GM23338 (cell line): ENCODE results near the gene DDX39A. TPM values are rescaled to one million over a fixed set of nuclear protein-coding genes. Genes with fewer than 3 reads are reported as not detected.

Experiments
- ATAC-seq: fragments of 200-7000 bp; cut with Tn5 transposase; 3 replicates; pipeline ENCODE4 v1.9.1; 2020
- DNase-seq: peaks from one replicate; pipeline ENCODE4 v3.0.0-alpha.2; 2015; ENCODE audit warnings: low spot score
- H2AFZ ChIP-seq: fragments of 200-600 bp; sonication (generic); 2 replicates; pipeline ENCODE4 v1.8.0; 2016; ENCODE audit warnings: antibody characterized with exemption, mild to moderate bottlenecking, moderate library complexity
- H3F3A ChIP-seq: fragments of 200-600 bp; sonication (generic); replicated peaks from 2 replicates; pipeline ENCODE4 v1.8.0; 2017; ENCODE audit warnings: antibody characterized with exemption, mixed run types, low read depth
- H3K27ac ChIP-seq: fragments of 200-600 bp; sonication (generic); 2 replicates; pipeline ENCODE4 v1.6.1; 2016; ENCODE audit warnings: low read depth
- H3K27me3 ChIP-seq: fragments of 200-600 bp; sonication (generic); 2 replicates; pipeline ENCODE4 v1.8.0; 2016; ENCODE audit warnings: mild to moderate bottlenecking, mixed run types, moderate library complexity; ENCODE audit not compliant: insufficient read depth
- H3K36me3 ChIP-seq: fragments of 200-600 bp; sonication (generic); 2 replicates; pipeline ENCODE4 v1.8.0; 2016; ENCODE audit warnings: mild to moderate bottlenecking; ENCODE audit not compliant: insufficient read depth
- H3K4me1 ChIP-seq: fragments of 200-600 bp; sonication (generic); 2 replicates; pipeline ENCODE4 v1.8.0; 2016; ENCODE audit warnings: mild to moderate bottlenecking, moderate library complexity; ENCODE audit not compliant: insufficient read depth
- H3K4me2 ChIP-seq: fragments of 200-600 bp; sonication (generic); 2 replicates; pipeline ENCODE4 v1.7.1; 2017; ENCODE audit warnings: mixed run types
- H3K4me3 ChIP-seq: fragments of 200-600 bp; sonication (generic); 2 replicates; pipeline ENCODE4 v1.6.1; 2016; ENCODE audit warnings: mixed run types
- H3K79me2 ChIP-seq: fragments of 200-600 bp; sonication (generic); replicated peaks from 2 replicates; pipeline ENCODE4 v1.8.0; 2017; ENCODE audit warnings: mild to moderate bottlenecking; ENCODE audit not compliant: insufficient read depth
- H3K9me2 ChIP-seq: fragments of 200-600 bp; sonication (generic); 2 replicates; pipeline ENCODE4 v1.8.0; 2017; ENCODE audit not compliant: insufficient read depth
- H4K20me1 ChIP-seq: fragments of 200-600 bp; sonication (generic); replicated peaks from 2 replicates; pipeline ENCODE4 v1.8.0; 2017; ENCODE audit warnings: mild to moderate bottlenecking; ENCODE audit not compliant: insufficient read depth
- H3K27ac Mint-ChIP-seq: 2 replicates; pipeline ENCODE4 v1.8.0; 2020; ENCODE audit warnings: inconsistent platforms, mild to moderate bottlenecking, moderate library complexity, mixed read lengths
- H3K27me3 Mint-ChIP-seq: 3 replicates; pipeline ENCODE4 v1.8.0; 2022; ENCODE audit warnings: low read depth, mild to moderate bottlenecking, moderate library complexity, mixed read lengths, inconsistent platforms; ENCODE audit not compliant: insufficient read depth, poor library complexity
- H3K36me3 Mint-ChIP-seq: 3 replicates; pipeline ENCODE4 v1.8.0; 2021; ENCODE audit warnings: low read depth, mild to moderate bottlenecking, inconsistent platforms, moderate library complexity, mixed read lengths
- H3K4me1 Mint-ChIP-seq: 3 replicates; pipeline ENCODE4 v1.8.0; 2020; ENCODE audit warnings: mild to moderate bottlenecking, inconsistent platforms, mixed read lengths
- H3K4me3 Mint-ChIP-seq: 3 replicates; pipeline ENCODE4 v1.8.0; 2021; ENCODE audit warnings: moderate library complexity, mild to moderate bottlenecking, inconsistent platforms, mixed read lengths
- H3K9me3 Mint-ChIP-seq: 3 replicates; pipeline ENCODE4 v1.8.0; 2020; ENCODE audit warnings: moderate library complexity, mild to moderate bottlenecking, inconsistent platforms, mixed read lengths
- CREB1 ChIP-seq: fragments of 250-450 bp; sonication (Bioruptor Pico); IDR thresholded peaks from 2 replicates; pipeline ENCODE4 v1.5.0; 2020; ENCODE audit warnings: low read depth, mild to moderate bottlenecking, moderate library complexity
- ETS1 ChIP-seq: IDR thresholded peaks from 2 replicates; pipeline ENCODE4 v1.6.1; 2016; ENCODE audit warnings: antibody characterized with exemption
- EZH2 ChIP-seq: fragments of 200-600 bp; sonication (generic); IDR thresholded peaks from one replicate; pipeline ENCODE4 v1.8.0; 2017; ENCODE audit warnings: antibody characterized with exemption, mild to moderate bottlenecking, low read depth; ENCODE audit not compliant: unreplicated experiment
- EZH2phosphoT487 ChIP-seq: fragments of 200-600 bp; sonication (generic); IDR thresholded peaks from one replicate; pipeline ENCODE4 v1.8.1; 2018; ENCODE audit warnings: antibody characterized with exemption; ENCODE audit not compliant: unreplicated experiment
- JUNB ChIP-seq: IDR thresholded peaks from one replicate; pipeline ENCODE4 v1.6.1; 2016; ENCODE audit warnings: antibody characterized with exemption; ENCODE audit not compliant: unreplicated experiment
- NANOG ChIP-seq: IDR thresholded peaks from 2 replicates; pipeline ENCODE4 v1.6.1; 2016; ENCODE audit warnings: antibody characterized with exemption, borderline replicate concordance
- POLR2AphosphoS5 ChIP-seq: IDR thresholded peaks from 2 replicates; pipeline ENCODE4 v1.6.1; 2016; ENCODE audit warnings: antibody characterized with exemption, low read depth
- STAT1 ChIP-seq: IDR thresholded peaks from one replicate; pipeline ENCODE4 v1.6.1; 2016; ENCODE audit warnings: antibody characterized with exemption; ENCODE audit not compliant: unreplicated experiment
- ZNF114 ChIP-seq: fragments of 250-450 bp; sonication (Bioruptor Pico); IDR thresholded peaks from 2 replicates; pipeline ENCODE4 v1.5.0; 2020; ENCODE audit warnings: mild to moderate bottlenecking, moderate library complexity
- ZNF331 ChIP-seq: fragments of 250-450 bp; sonication (Bioruptor Pico); IDR thresholded peaks from 2 replicates; pipeline ENCODE4 v1.5.0; 2020; ENCODE audit warnings: low read depth, mild to moderate bottlenecking, moderate library complexity
- polyA plus RNA-seq: library from polyadenylated mRNA; unstranded; fragments of >200 nt; fragmentation: Nextera tagmentation; extraction: Ambion mirVana; gene quantifications from 2 replicates; pipeline ENCODE4 v1.2.1, GENCODE V29; 2016
- total RNA-seq: library from RNA; depleted of rRNA; stranded (reverse); fragments of >200 nt; shearing (Covaris generic); gene quantifications from 2 replicates; pipeline ENCODE4 v1.2.3, GENCODE V29; 2014
- TF ChIP-seq, protein P1 (sequence below): IDR thresholded peaks from one replicate; pipeline ENCODE4 v1.6.1; 2018; ENCODE audit warnings: antibody characterized with exemption; ENCODE audit not compliant: unreplicated experiment
- TF ChIP-seq, protein P2 (sequence below): fragments of 250-450 bp; sonication (Bioruptor Pico); IDR thresholded peaks from 2 replicates; pipeline ENCODE4 v1.5.0; 2020; ENCODE audit warnings: mild to moderate bottlenecking, moderate library complexity
- TF ChIP-seq, protein P3 (sequence below), 2 experiments: fragments of 200-600 bp in 1 of 2; sonication (generic) in 1 of 2; conservative IDR thresholded peaks; 2 replicates each; pipeline versions ENCODE4 v1.5.1 to v1.6.1; 2016 to 2017; ENCODE audit warnings: antibody characterized with exemption in 2 of 2, low read depth in 2 of 2, mild to moderate bottlenecking in 2 of 2, moderate library complexity in 1 of 2

DDX39A gene
- total and polyA plus RNA-seq, 2 experiments from 2014 or later, result 195 to 196 TPM

- Mint-ChIP-seq H3K36me3 (no peaks in the 10 kb centered on the region), H3K4me3 (no peak overlapping the region), H3K9me3 (no peaks in the 10 kb centered on the region; the same call in 1 of the 3 replicates), H3K27ac (no peak overlapping the region), H3K4me1 (peaks cover 16% of the 10 kb centered on the region), H3K27me3 (peaks cover 14% of the 10 kb centered on the region)
- no peak overlapping the region for H3K4me3 ChIP-seq
- peaks cover 8% of the 10 kb centered on the region; the same call in 1 of the 2 replicates for H3F3A ChIP-seq
- no peaks in the 10 kb centered on the region for H4K20me1 ChIP-seq
- TF ChIP-seq CREB1 (CRISPR knock-in tag), result no peak
- TF ChIP-seq EZH2phosphoT487, result no peak
- TF ChIP-seq ZNF331 (CRISPR knock-in tag), result no peak
- TF ChIP-seq JUNB, result no peak
- TF ChIP-seq EZH2, result no peak
- TF ChIP-seq, protein P1, sequence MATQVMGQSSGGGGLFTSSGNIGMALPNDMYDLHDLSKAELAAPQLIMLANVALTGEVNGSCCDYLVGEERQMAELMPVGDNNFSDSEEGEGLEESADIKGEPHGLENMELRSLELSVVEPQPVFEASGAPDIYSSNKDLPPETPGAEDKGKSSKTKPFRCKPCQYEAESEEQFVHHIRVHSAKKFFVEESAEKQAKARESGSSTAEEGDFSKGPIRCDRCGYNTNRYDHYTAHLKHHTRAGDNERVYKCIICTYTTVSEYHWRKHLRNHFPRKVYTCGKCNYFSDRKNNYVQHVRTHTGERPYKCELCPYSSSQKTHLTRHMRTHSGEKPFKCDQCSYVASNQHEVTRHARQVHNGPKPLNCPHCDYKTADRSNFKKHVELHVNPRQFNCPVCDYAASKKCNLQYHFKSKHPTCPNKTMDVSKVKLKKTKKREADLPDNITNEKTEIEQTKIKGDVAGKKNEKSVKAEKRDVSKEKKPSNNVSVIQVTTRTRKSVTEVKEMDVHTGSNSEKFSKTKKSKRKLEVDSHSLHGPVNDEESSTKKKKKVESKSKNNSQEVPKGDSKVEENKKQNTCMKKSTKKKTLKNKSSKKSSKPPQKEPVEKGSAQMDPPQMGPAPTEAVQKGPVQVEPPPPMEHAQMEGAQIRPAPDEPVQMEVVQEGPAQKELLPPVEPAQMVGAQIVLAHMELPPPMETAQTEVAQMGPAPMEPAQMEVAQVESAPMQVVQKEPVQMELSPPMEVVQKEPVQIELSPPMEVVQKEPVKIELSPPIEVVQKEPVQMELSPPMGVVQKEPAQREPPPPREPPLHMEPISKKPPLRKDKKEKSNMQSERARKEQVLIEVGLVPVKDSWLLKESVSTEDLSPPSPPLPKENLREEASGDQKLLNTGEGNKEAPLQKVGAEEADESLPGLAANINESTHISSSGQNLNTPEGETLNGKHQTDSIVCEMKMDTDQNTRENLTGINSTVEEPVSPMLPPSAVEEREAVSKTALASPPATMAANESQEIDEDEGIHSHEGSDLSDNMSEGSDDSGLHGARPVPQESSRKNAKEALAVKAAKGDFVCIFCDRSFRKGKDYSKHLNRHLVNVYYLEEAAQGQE, result no peak
- no peak for TF ChIP-seq POLR2AphosphoS5
- no peak for TF ChIP-seq NANOG
- TF ChIP-seq ETS1, result no peak
- no peak for TF ChIP-seq STAT1
- TF ChIP-seq, protein P2, sequence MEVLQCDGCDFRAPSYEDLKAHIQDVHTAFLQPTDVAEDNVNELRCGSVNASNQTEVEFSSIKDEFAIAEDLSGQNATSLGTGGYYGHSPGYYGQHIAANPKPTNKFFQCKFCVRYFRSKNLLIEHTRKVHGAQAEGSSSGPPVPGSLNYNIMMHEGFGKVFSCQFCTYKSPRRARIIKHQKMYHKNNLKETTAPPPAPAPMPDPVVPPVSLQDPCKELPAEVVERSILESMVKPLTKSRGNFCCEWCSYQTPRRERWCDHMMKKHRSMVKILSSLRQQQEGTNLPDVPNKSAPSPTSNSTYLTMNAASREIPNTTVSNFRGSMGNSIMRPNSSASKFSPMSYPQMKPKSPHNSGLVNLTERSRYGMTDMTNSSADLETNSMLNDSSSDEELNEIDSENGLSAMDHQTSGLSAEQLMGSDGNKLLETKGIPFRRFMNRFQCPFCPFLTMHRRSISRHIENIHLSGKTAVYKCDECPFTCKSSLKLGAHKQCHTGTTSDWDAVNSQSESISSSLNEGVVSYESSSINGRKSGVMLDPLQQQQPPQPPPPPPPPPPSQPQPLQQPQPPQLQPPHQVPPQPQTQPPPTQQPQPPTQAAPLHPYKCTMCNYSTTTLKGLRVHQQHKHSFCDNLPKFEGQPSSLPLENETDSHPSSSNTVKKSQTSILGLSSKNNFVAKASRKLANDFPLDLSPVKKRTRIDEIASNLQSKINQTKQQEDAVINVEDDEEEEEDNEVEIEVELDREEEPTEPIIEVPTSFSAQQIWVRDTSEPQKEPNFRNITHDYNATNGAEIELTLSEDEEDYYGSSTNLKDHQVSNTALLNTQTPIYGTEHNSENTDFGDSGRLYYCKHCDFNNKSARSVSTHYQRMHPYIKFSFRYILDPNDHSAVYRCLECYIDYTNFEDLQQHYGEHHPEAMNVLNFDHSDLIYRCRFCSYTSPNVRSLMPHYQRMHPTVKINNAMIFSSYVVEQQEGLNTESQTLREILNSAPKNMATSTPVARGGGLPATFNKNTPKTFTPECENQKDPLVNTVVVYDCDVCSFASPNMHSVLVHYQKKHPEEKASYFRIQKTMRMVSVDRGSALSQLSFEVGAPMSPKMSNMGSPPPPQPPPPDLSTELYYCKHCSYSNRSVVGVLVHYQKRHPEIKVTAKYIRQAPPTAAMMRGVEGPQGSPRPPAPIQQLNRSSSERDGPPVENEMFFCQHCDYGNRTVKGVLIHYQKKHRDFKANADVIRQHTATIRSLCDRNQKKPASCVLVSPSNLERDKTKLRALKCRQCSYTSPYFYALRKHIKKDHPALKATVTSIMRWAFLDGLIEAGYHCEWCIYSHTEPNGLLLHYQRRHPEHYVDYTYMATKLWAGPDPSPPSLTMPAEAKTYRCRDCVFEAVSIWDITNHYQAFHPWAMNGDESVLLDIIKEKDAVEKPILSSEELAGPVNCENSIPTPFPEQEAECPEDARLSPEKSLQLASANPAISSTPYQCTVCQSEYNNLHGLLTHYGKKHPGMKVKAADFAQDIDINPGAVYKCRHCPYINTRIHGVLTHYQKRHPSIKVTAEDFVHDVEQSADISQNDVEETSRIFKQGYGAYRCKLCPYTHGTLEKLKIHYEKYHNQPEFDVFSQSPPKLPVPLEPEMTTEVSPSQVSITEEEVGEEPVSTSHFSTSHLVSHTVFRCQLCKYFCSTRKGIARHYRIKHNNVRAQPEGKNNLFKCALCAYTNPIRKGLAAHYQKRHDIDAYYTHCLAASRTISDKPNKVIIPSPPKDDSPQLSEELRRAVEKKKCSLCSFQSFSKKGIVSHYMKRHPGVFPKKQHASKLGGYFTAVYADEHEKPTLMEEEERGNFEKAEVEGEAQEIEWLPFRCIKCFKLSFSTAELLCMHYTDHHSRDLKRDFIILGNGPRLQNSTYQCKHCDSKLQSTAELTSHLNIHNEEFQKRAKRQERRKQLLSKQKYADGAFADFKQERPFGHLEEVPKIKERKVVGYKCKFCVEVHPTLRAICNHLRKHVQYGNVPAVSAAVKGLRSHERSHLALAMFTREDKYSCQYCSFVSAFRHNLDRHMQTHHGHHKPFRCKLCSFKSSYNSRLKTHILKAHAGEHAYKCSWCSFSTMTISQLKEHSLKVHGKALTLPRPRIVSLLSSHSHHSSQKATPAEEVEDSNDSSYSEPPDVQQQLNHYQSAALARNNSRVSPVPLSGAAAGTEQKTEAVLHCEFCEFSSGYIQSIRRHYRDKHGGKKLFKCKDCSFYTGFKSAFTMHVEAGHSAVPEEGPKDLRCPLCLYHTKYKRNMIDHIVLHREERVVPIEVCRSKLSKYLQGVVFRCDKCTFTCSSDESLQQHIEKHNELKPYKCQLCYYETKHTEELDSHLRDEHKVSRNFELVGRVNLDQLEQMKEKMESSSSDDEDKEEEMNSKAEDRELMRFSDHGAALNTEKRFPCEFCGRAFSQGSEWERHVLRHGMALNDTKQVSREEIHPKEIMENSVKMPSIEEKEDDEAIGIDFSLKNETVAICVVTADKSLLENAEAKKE (CRISPR knock-in tag), result no peak
- TF ChIP-seq, protein P3, sequence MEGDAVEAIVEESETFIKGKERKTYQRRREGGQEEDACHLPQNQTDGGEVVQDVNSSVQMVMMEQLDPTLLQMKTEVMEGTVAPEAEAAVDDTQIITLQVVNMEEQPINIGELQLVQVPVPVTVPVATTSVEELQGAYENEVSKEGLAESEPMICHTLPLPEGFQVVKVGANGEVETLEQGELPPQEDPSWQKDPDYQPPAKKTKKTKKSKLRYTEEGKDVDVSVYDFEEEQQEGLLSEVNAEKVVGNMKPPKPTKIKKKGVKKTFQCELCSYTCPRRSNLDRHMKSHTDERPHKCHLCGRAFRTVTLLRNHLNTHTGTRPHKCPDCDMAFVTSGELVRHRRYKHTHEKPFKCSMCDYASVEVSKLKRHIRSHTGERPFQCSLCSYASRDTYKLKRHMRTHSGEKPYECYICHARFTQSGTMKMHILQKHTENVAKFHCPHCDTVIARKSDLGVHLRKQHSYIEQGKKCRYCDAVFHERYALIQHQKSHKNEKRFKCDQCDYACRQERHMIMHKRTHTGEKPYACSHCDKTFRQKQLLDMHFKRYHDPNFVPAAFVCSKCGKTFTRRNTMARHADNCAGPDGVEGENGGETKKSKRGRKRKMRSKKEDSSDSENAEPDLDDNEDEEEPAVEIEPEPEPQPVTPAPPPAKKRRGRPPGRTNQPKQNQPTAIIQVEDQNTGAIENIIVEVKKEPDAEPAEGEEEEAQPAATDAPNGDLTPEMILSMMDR (conservative IDR thresholded peaks at IDR 0.05; ENCODE audit: low read depth in 2 of 2), result no peak
- TF ChIP-seq ZNF114 (CRISPR knock-in tag), result no peak
- H3K27me3 ChIP-seq, result no peaks in the 10 kb centered on the region
- H3K36me3 ChIP-seq, result no peaks in the 10 kb centered on the region
- no peak for DNase-seq
- ATAC-seq, result no peak
- no peak overlapping the region for H2AFZ ChIP-seq
- H3K9me2 ChIP-seq, result no peaks in the 10 kb centered on the region
- H3K4me1 ChIP-seq, result 0 out of 2 replicates have a peak, but pooled peaks cover 8% of the 10 kb centered on the region
- no peak overlapping the region for H3K27ac ChIP-seq
- no peaks in the 10 kb centered on the region for H3K79me2 ChIP-seq
- H3K4me2 ChIP-seq, result no peak overlapping the region
Measured at GRCh38 chr19:14385492-14385891, 33.6 kb downstream of the DDX39A start.
